Neural progenitor cell (in vitro differentiated cells): ENCODE data around the gene PLD5. TPM values are rescaled to one million over a fixed set of nuclear protein-coding genes. Genes with fewer than 3 reads are reported as not detected.

ENCODE experiments used
- DNase-seq: peaks from one replicate; pipeline ENCODE4 v3.0.0-alpha.2; 2016; ENCODE audit warnings: low spot score
- H2AFZ ChIP-seq: fragments of 200-600 bp; sonication (generic); replicated peaks from 2 replicates; pipeline ENCODE4 v1.6.1; 2016; ENCODE audit warnings: antibody characterized with exemption
- H3F3A ChIP-seq: fragments of 200-600 bp; sonication (generic); 2 replicates; pipeline ENCODE4 v1.6.1; 2016; ENCODE audit warnings: antibody characterized with exemption, low read depth
- H3K27ac ChIP-seq: fragments of 200-600 bp; sonication (generic); 2 replicates; pipeline ENCODE4 v1.5.1; 2016; ENCODE audit warnings: mild to moderate bottlenecking
- H3K27me3 ChIP-seq: fragments of 200-600 bp; sonication (generic); 2 replicates; pipeline ENCODE4 v1.6.1; 2016; ENCODE audit warnings: mild to moderate bottlenecking, moderate library complexity
- H3K36me3 ChIP-seq: fragments of 200-600 bp; sonication (generic); 2 replicates; pipeline ENCODE4 v1.5.1; 2016
- H3K4me1 ChIP-seq: fragments of 200-600 bp; sonication (generic); 2 replicates; pipeline ENCODE4 v1.6.1; 2016; ENCODE audit warnings: mixed run types
- H3K4me2 ChIP-seq: fragments of 200-600 bp; sonication (generic); 2 replicates; pipeline ENCODE4 v1.6.1; 2016
- H3K4me3 ChIP-seq: fragments of 200-600 bp; sonication (generic); 2 replicates; pipeline ENCODE4 v1.5.1; 2016
- H3K79me2 ChIP-seq: fragments of 200-600 bp; sonication (generic); 2 replicates; pipeline ENCODE4 v1.6.1; 2016; ENCODE audit warnings: low read depth
- H3K9ac ChIP-seq: fragments of 200-600 bp; sonication (generic); 2 replicates; pipeline ENCODE4 v1.6.1; 2016
- H3K9me3 ChIP-seq: fragments of 200-600 bp; sonication (generic); 2 replicates; pipeline ENCODE4 v1.5.1; 2016; ENCODE audit warnings: low read depth
- H4K20me1 ChIP-seq: fragments of 200-600 bp; sonication (generic); 2 replicates; pipeline ENCODE4 v1.6.1; 2016; ENCODE audit warnings: low read depth
- H3K27ac Mint-ChIP-seq: 3 replicates; pipeline ENCODE4 v1.8.0; 2021; ENCODE audit warnings: mixed read lengths
- H3K27me3 Mint-ChIP-seq: 2 replicates; pipeline ENCODE4 v1.8.0; 2022; ENCODE audit warnings: low read depth, mild to moderate bottlenecking, inconsistent platforms, moderate library complexity, mixed read lengths; ENCODE audit not compliant: insufficient read depth
- H3K36me3 Mint-ChIP-seq: 3 replicates; pipeline ENCODE4 v1.8.0; 2021; ENCODE audit warnings: mixed read lengths
- H3K4me1 Mint-ChIP-seq: 3 replicates; pipeline ENCODE4 v1.8.0; 2021; ENCODE audit warnings: mixed read lengths
- H3K4me3 Mint-ChIP-seq: 3 replicates; pipeline ENCODE4 v1.8.0; 2021; ENCODE audit warnings: mild to moderate bottlenecking, moderate library complexity, mixed read lengths
- H3K9me3 Mint-ChIP-seq: 3 replicates; pipeline ENCODE4 v1.8.0; 2020; ENCODE audit warnings: mixed read lengths
- CTCF ChIP-seq: fragments of 200-600 bp; sonication (generic); IDR thresholded peaks from 2 replicates; pipeline ENCODE4 v1.5.1; 2017; ENCODE audit warnings: antibody characterized with exemption, mild to moderate bottlenecking
- EZH2 ChIP-seq: fragments of 200-600 bp; sonication (generic); IDR thresholded peaks from 2 replicates; pipeline ENCODE4 v1.6.1; 2017; ENCODE audit warnings: antibody characterized with exemption, mild to moderate bottlenecking, moderate library complexity
- EZH2phosphoT487 ChIP-seq: fragments of 200-600 bp; sonication (generic); IDR thresholded peaks from 2 replicates; pipeline ENCODE4 v1.6.1; 2017; ENCODE audit warnings: antibody characterized with exemption
- total RNA-seq: library from RNA; depleted of rRNA; stranded (reverse); fragments of >200 nt; gene quantifications from 2 replicates; pipeline ENCODE4 v1.2.3, GENCODE V29; 2015; ENCODE audit warnings: low replicate concordance

Gene PLD5
- total RNA-seq, 1 donor from 2014 or later, result 1.8 TPM

GRCh38 chr1:242089911-242090310 lies 434.6 kb downstream of the PLD5 start:
- Histone ChIP-seq H3K4me2 (no peak overlapping the region), H3K4me3 (no peak overlapping the region), H3K9ac (no peak overlapping the region), H3K9me3 (no peaks in the 10 kb centered on the region), H3K4me1 (peaks cover 13% of the 10 kb centered on the region), H2AFZ (no peak overlapping the region), H3K36me3 (no peaks in the 10 kb centered on the region), H3K27me3 (no peaks in the 10 kb centered on the region), H4K20me1 (no peaks in the 10 kb centered on the region), H3K27ac (no peak overlapping the region), H3F3A (no peaks in the 10 kb centered on the region), H3K79me2 (no peaks in the 10 kb centered on the region)
- Mint-ChIP-seq H3K9me3 (no peaks in the 10 kb centered on the region), H3K27me3 (peaks cover 2% of the 10 kb centered on the region), H3K36me3 (no peaks in the 10 kb centered on the region), H3K27ac (no peak overlapping the region), H3K4me3 (no peak overlapping the region), H3K4me1 (no peaks in the 10 kb centered on the region)
- no peak for TF ChIP-seq EZH2
- no peak for TF ChIP-seq EZH2phosphoT487
- no peak for TF ChIP-seq CTCF
- DNase-seq, result no peak

- no peaks in the 10 kb centered on the region for H3K9me3 Mint-ChIP-seq
- no peak overlapping the region for H3K4me2 ChIP-seq
Measured at GRCh38 chr1:242088875-242089274, 435.6 kb downstream of the PLD5 start.

GRCh38 chr1:242086706-242087105 lies 437.8 kb downstream of the PLD5 start:
- H3K36me3 ChIP-seq, result no peaks in the 10 kb centered on the region
- H3K36me3 Mint-ChIP-seq, result no peaks in the 10 kb centered on the region
- H3K27ac Mint-ChIP-seq, result no peak overlapping the region
- peaks cover 2% of the 10 kb centered on the region for H3K27me3 Mint-ChIP-seq
- DNase-seq, result no peak
- no peaks in the 10 kb centered on the region for H3F3A ChIP-seq
- no peak overlapping the region for H3K4me3 ChIP-seq
- no peak overlapping the region for H3K9ac ChIP-seq
- peak overlapping the region; percentile 48 for H3K4me2 ChIP-seq
- H2AFZ ChIP-seq, result no peak overlapping the region
- H3K79me2 ChIP-seq, result no peaks in the 10 kb centered on the region
- no peaks in the 10 kb centered on the region for H4K20me1 ChIP-seq
- H3K4me1 Mint-ChIP-seq, result no peaks in the 10 kb centered on the region
- no peaks in the 10 kb centered on the region for H3K27me3 ChIP-seq
- no peak overlapping the region for H3K27ac ChIP-seq
- no peaks in the 10 kb centered on the region for H3K9me3 ChIP-seq
- H3K4me1 ChIP-seq, result peaks cover 13% of the 10 kb centered on the region
- no peak overlapping the region for H3K4me3 Mint-ChIP-seq
- H3K9me3 Mint-ChIP-seq, result no peaks in the 10 kb centered on the region
- TF ChIP-seq EZH2 (no peak), CTCF (no peak), EZH2phosphoT487 (no peak)

More at GRCh38 chr1:242088875-242089274, 435.6 kb downstream of the PLD5 start:
- H4K20me1 ChIP-seq, result no peaks in the 10 kb centered on the region
- no peaks in the 10 kb centered on the region for H3F3A ChIP-seq
- H3K27ac ChIP-seq, result no peak overlapping the region
- H3K4me1 ChIP-seq, result peaks cover 13% of the 10 kb centered on the region
- H3K36me3 ChIP-seq, result no peaks in the 10 kb centered on the region
- no peaks in the 10 kb centered on the region for H3K79me2 ChIP-seq
- Mint-ChIP-seq H3K4me3 (no peak overlapping the region), H3K4me1 (no peaks in the 10 kb centered on the region), H3K27me3 (peaks cover 2% of the 10 kb centered on the region), H3K36me3 (no peaks in the 10 kb centered on the region), H3K27ac (no peak overlapping the region)
- H3K27me3 ChIP-seq, result no peaks in the 10 kb centered on the region
- H2AFZ ChIP-seq, result no peak overlapping the region
- H3K9me3 ChIP-seq, result no peaks in the 10 kb centered on the region
- H3K4me3 ChIP-seq, result no peak overlapping the region
- TF ChIP-seq CTCF (no peak), EZH2 (no peak), EZH2phosphoT487 (no peak)
- DNase-seq, result no peak
- H3K9ac ChIP-seq, result no peak overlapping the region
